GOT3 (cell line): ENCODE results near the gene PLXNC1.

ENCODE experiments used
- DNase-seq: peaks from one replicate; lab custom pipeline; 2025; ENCODE audit warnings: mixed read lengths; lab: John Stamatoyannopoulos, UW

PLXNC1 gene

GRCh38 chr12:94147991-94148738 lies at the start of gene PLXNC1:
TSS of gene PLXNC1 (plus strand) at chr12:94148577. CDS start at chr12:94148972, 395 bp downstream.
- DNase-seq = no peak

- no peak for DNase-seq
Measured at GRCh38 chr12:94099191-94099590, 49.2 kb upstream of the PLXNC1 start.

GRCh38 chr12:94099632-94100031 lies 48.7 kb upstream of the PLXNC1 start:
- no peak for DNase-seq

GRCh38 chr12:94100211-94100627 lies 48.2 kb upstream of the PLXNC1 start:
- DNase-seq = no peak

- DNase-seq = no peak
Measured at GRCh38 chr12:94100990-94101737, 47.2 kb upstream of the PLXNC1 start.

- no peak for DNase-seq
Measured at GRCh38 chr12:94101738-94102660, 46.4 kb upstream of the PLXNC1 start.

GRCh38 chr12:94103986-94104385 lies 44.4 kb upstream of the PLXNC1 start:
- DNase-seq = no peak

- DNase-seq = no peak
Measured at GRCh38 chr12:94107910-94108309, 40.5 kb upstream of the PLXNC1 start.

- DNase-seq = no peak
Measured at GRCh38 chr12:94109160-94109559, 39.2 kb upstream of the PLXNC1 start.

- no peak for DNase-seq
Measured at GRCh38 chr12:94110258-94110657, 38.1 kb upstream of the PLXNC1 start.

GRCh38 chr12:94111302-94111701 lies 37.1 kb upstream of the PLXNC1 start:
- no peak for DNase-seq

GRCh38 chr12:94112121-94112520 lies 36.3 kb upstream of the PLXNC1 start:
- DNase-seq = no peak

GRCh38 chr12:94114166-94114565 lies 34.2 kb upstream of the PLXNC1 start:
- no peak for DNase-seq

GRCh38 chr12:94116191-94116590 lies 32.2 kb upstream of the PLXNC1 start:
- no peak for DNase-seq

- DNase-seq = no peak
Measured at GRCh38 chr12:94121886-94122285, 26.5 kb upstream of the PLXNC1 start.

GRCh38 chr12:94122591-94122990 lies 25.8 kb upstream of the PLXNC1 start:
- no peak for DNase-seq

- no peak for DNase-seq
Measured at GRCh38 chr12:94123127-94123526, 25.2 kb upstream of the PLXNC1 start.

GRCh38 chr12:94126067-94126466 lies 22.3 kb upstream of the PLXNC1 start:
- no peak for DNase-seq

- no peak for DNase-seq
Measured at GRCh38 chr12:94127239-94128131, 20.9 kb upstream of the PLXNC1 start.

- DNase-seq = no peak
Measured at GRCh38 chr12:94128280-94128679, 20.1 kb upstream of the PLXNC1 start.
